NCI-H510A treated with DMSO at 0.1 percent for 48 hours (cell line): ENCODE results near the gene GPR87.

ENCODE experiments used
- DNase-seq: peaks from one replicate; lab custom pipeline; 2025; lab: John Stamatoyannopoulos, UW

Gene GPR87

DNA sequence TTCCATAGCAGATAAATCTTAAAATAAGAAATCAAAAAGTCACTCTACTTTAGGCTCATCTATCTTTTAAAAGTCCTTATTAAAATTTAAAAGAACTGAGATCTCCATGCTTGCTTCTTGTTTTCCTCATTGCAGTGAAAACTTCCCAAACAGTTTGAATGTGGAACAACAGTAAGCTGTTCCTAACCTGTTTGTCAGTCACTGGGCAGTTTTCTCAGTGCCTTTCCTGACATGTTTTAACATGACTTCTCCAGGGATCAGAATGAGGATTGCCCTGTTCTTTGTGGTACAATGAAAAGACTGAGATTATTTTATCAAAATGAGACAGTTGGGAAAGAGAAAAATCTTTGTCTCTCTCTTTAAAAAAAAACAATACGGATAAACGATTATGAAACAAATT, 774 bp downstream of the GPR87 start:
- DNase-seq = no peak

DNA sequence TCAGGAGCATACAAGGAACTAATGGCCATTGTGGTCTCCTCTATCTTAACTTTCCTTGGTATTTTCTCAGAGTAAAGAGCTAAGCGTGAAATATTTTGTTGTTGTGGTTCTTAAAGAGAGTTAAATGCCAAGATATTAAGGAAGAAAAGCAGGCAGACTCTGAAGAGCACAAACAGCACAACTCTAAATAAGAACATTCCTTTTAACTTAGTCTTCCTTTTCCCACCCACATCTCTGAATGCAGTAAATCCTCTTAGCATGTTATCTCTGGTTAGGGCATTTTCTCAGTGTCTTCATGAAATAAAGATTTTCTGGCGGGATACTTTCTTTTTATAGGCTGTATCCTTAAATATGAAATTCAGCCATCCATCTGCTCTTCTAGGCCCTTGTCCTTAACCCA, 1.5 kb downstream of the GPR87 start:
- DNase-seq = no peak

DNA sequence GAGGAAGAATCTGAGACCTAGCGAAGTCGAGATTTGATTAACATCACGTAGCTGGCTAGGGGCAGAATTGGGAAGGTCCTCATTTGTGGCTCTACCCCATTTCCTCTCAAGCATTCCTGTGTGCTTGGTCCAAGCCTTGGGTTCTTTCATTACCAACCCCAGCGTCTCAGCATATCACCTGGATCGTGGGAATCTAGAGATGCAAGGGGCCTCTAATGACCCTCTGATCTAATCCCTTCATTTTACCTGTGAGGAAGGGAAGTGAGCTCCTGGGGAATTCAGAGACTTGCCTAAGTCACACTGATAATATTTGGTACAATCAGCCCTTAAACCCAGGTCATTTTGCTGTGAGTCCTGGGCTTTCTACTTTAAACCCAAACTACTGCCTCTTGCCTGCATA, 2.0 kb downstream of the GPR87 start:
- DNase-seq = no peak

DNA sequence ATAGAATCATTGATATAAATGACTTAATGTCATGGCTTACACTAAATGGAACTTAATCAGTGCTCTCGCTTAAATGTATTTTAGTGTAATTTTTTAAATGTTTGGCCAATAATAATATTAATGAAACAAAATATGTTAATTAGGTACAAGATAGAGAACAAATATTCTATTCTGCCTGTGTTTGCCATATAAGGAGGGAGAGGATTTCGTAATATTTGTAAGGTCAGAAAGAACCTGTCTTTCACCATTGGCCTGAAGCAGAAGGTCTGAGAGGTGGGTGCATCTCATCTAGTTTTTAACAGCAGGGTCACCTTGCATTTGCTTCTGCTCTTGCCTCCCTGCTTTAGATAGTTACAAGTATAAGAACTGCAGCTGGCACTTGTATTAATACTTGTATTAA, 2.5 kb downstream of the GPR87 start:
- DNase-seq = no peak

DNA sequence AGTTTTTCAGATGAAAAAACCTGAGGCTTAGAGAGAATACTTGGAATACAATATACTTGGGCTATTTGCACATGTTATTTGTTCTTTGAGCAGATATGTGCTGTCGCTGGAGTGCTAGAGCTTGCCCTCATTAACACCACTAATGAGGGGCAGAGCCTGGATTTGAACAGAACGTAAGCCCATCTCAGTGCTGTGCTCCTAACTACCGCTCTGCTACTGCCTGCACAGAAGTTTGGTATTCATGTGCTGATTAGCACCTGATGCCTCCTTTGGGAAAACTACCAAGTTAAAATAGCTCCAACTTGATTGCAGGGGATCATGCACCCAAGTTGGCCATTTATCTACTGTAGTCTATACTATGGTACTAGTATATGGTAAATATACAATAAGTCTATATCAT, 3.6 kb downstream of the GPR87 start:
- no peak for DNase-seq

DNA sequence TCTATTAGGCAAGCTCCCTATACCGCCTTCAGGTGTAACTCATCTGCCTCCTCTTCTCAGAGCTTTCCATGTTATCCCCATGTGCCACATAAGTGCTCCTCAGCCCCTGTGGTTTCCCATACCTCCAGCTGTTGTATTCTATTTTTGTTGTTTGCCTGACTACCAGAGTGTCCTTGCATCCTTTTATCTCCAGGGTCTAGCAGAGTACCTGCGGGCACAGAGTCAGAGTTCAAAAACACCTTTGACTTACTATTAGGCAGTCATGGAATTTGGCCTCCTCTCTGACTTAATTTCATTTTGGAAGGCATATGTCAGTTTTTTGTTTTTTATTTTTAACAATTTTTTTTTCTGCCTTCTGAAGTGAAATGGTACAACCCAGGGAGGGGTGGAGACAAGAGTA, 7.1 kb downstream of the GPR87 start:
- DNase-seq = no peak

DNA sequence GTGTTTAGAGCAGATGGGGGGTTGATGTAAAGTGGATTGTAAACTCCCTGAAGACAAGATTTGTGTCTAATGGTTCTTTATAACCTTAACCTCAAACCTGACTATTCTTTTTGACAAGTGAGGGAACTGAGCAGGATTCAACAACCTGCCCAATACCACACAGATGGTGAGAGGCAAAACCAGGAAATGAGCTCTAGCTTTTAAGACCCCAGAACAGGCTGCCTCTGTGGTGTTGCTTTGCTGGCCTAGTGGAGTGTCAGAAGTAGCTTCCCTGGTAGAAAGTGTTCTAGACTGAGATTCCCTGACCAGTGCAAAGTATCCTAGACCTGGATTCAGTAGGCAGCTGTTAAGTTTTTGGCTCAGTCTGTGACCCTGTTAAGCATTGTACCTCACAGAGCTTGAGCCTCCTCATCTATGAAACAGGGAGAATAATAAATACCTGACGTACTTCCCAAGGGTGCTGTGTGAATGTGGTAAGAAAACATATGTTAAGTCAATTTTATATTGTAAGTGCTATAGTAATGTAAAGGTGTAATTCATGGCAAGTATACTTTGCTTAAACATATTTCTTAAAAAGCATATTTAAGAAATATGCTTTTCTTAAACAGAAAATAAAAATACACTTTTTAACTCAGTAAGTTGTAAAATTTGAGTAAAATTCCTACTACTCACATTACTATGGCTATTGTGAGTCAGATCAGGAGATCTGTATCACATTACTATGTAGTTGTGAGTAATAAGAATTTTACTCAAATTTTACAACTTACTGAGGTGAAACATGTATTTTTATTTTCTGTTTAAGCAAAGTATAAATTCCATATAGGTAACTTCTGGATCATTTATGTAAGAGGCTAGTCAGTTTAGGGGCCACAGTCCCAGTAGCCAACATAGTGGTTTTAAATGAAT, 8.8 kb downstream of the GPR87 start:
- DNase-seq = no peak

DNA sequence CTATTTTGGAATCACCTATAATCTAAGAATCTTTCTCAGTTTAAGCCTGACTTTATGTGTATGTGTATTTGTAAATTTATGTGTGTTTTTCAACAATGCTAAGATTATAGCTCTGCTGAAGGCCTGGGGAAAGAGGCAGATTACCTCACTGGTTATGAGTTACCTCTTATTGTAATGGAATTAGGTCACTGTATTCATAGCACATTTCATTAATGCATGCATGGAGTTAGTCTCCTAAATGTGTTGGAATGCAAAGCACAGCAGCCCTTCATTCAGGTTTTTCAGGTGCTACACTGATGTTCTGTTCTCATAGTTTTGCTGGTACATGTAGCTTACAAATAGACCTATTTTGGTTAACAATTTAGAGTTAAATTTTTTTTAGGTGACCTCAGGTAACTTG, 9.5 kb downstream of the GPR87 start:
- no peak for DNase-seq

DNA sequence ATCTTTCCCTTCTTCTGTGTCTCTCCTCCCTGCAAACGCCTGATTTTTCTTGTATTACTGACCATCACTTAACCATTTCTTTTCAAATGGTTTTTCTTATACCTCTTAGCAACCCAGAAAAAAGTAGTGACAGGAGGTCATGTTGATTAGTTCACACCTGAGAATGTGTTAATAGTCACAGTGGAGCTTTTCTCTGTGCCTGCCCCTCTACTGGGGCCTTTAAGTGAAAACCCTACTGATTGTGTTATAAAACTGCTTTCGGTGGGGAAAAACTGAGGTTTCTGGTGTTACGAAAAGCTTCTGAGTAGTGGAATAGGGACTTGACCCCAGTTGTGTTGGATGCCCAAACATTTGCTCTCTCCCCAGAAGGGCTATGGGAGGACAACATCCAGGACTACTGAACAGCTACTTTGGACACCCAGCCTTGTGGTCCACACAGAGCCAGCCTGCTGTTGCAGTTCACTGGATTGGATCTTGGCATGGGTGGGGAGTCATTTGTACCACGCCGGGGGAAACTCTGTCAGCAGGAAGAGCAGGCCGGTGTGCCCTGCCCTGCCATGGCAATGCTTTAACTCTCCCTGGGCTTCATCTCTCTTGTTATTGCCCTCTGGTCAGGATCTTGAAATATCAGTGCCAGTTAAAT, 10.3 kb downstream of the GPR87 start:
- DNase-seq = no peak

DNA sequence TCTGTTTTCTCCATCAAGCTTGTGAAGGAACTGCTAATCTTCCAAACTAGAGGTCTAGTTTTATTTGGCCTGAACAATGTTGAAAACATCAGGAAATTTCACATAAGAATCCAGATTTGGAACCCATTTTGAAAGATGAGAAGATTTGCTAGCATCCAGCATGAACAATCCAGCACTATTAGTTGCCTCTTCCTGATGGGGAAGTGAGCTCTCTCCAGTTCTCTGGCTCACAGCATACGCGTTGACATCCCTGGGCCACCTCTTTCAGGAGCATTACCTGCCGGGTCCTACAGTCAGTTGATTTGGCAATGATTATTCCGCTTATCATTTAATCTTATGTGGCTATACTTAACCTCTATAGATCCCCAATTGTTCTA, 10.9 kb downstream of the GPR87 start:
- DNase-seq = no peak

DNA sequence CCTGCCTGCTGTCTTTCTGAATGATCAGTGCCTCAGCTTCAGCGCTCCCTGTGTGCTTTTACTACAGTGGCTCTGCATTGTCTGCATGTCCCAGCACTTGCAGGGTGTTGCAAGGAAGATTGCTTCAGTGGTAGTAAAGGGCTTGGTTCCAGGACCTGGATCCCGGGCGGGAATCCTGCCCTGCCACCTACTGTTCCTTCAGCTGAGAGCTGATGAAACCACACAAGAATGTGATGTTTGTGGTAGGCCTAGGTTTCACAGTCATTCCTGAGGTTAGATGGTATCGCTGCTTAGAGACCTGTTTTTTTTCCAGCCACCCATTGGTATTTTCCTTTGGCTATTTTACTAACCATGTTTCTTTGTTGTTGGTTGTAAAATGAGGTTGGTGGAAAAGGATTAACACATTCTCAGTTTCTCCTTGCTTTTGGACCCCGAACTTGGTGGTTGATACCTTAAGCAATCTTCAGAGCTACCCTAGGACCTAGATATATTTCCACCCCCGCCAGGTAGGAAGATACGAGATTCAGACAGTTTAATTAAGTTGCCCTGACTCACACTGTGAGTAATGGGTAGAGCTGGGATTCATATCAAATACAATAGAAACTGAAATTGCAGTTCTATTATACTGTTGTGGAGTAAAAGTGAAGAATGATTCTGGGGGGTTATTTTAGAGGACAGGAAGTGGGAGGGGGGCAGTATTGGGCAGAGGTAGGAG, 11.4 kb downstream of the GPR87 start:
- peak; percentile 61 for DNase-seq

DNA sequence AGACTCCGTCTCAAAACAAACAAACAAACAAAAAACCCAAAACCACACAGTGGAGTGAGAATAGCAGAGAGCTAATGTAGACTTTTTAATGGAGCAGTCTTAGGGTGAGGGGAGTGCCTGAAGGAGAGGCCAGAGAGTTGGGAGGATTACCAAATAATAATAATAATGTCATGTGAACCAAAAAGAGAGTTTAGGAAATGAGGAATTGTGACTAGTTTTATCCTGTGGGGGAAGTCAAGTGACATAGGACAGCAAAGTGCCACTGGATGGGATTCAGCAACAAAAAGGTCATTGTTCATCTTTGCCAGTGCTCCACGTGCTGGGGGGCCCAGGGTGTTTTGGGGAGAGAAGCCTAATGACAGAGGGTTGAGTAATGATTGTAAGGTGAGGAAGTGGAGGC, 12.9 kb downstream of the GPR87 start:
- DNase-seq = no peak

DNA sequence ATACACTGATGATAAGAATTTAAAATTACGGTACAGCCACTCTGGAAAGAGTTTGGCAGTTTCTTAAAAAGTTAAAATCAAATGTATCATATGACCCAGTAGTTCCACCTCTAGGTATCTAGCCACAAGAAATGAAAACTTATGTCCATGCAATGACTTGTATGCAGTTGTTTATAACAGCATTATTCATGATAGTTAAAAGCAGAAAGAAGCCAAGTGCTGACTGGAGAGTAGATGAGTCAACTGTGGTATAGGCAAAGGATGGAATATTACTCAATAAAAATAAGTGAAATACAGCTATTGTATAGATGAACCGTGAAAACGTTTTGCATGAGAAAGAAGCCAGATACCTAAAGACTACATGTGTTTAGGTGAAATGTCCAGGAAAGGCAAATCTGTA, 14.8 kb downstream of the GPR87 start:
- DNase-seq = no peak

DNA sequence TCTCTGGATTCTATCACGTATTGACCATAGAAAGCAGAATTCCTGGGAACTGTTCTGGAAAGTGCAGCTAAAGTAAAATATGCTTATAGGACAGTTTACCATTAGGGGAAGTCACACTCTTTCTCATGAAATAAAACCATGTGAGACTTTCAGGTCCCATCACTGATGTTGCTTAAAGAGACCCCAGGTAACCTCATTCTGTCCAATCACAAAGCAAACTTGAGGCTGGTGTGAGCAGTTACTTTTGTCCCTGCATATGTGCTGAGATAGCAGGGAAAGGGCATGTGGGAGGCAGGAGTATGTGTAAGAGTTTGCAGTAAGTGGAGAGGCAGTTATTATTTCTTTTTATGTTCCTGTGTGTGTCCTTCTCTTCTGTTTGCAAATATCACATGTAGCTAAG, 16.1 kb downstream of the GPR87 start:
- DNase-seq = no peak

DNA sequence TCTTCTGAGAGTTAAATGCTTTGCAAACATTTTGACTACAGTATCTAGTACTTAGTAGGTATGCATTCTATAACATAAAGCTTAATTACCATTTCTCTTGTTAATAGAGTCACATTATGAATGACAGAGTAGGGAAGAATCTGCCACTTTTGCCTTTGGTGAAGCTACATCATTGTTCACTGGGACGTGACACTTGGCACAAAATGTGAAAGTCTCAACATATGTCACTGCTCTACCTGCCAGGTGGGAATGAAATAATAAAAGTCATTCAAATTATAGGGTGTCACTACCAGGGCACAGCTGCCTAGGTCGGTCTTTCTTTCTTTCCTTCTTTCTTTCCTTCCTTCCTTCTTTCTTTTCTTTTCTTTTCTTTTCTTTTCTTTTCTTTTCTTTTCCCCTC, 17.6 kb downstream of the GPR87 start:
- no peak for DNase-seq

DNA sequence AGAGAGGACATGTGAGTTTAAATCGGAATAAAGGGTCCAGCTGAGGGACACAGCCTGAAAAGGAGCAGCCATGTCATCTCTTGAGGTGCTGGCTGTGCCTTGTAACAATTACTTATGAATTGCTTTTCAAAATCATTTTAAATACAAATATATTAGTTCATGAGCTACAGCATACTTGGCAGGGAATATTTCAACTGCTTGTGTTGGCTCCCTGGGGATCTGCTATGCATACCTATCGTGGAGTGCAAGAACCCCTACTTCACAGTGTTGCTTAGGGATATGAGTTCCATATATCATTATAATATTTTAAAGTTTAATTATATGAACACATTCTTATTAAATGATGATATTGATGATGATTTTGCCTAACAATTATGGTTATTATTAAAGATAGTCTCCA, 19.2 kb downstream of the GPR87 start:
- DNase-seq = no peak

DNA sequence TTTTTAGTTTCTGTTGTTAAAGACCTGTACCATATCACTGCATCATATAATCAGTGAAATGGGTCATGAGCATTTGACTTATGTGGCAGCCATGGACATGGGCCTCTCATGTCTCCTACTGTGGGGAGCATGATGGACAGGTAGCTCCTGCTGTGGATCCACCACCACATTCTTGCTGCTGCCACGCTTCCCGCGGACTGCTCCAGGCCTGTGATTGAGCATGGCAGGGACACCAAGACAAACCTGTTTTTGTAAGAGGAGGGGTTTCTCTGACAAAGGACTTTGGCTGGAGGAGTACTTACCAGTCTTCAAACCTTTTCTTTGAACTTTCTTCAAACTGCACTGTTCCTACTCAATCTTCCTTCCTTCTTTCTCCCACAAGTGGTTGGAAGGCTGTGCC, 20.4 kb downstream of the GPR87 start:
- DNase-seq = no peak

DNA sequence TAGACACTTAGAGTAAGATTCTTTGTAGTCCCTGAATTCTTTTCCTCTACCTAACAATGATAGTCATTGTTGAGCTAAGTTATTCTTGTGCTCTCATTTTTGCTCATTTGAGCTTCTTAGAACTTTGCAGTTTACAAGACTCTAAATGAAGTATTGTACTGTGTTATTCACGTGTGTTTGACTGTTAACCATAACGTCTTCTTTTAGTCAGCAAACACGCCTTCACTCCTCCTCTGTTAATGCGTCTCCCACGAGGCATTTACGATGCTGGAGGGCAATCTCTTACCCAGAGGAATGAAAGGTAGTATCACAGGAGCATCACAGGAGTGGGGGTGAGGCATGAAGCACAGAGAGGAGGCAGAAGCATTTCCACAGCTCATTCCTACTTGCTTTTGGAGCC, 23.5 kb downstream of the GPR87 start:
- DNase-seq = no peak

DNA sequence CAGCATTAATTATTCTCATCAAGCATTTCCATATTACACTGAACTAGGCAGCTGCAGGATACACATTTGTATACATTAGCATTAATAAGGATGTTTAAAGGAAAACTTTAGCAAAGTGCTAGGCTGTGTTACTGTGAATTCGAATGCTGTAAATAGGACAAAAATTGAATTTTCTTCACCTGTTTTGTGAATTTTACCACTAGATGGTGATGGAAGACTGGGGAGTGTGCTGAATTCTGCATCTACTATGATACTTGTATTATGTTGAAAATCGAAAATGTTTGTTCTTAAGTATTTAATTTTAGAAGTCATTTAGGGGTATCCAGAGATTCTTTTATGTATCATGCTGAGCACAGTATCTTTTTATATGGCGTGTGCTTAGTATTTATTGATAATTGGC, 25.9 kb downstream of the GPR87 start:
- no peak for DNase-seq

DNA sequence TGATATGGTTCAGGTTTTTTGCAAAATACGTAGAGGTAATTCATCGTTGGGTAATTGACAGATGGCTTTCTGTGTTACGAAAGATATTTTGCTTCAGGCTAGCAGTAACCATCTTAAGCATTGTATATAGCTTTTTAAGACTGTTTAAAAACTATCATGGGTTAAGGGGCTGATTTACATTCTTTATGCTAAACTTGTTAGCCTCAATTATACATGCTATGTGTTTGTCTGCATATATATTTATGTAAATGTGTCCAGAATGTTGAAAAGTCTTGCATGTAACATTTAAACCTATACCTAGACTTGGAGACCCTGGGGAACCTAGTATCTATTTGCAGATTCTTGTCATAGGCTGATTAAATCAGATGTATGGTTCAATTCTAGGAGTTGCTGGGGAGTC, 27.2 kb downstream of the GPR87 start:
- no peak for DNase-seq

DNA sequence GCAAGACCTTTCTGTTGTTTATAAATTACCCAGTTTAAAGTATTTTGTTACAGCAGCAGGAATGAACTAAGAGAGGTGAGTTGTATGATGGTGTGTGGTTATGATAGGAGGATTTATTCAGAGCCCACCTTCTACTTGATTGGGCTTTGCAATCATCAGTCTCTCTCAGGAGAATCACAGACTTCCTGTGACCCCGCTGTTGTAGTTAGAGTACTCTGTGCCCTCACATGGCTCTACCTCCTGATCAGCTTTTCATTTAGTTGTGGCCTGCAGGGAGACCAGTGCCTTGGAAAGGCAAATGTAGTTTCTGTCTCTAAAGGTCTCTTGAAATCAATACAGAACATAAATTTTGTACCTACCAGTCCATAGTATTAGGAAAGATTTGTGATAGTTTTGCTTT, 30.7 kb downstream of the GPR87 start:
- no peak for DNase-seq

DNA sequence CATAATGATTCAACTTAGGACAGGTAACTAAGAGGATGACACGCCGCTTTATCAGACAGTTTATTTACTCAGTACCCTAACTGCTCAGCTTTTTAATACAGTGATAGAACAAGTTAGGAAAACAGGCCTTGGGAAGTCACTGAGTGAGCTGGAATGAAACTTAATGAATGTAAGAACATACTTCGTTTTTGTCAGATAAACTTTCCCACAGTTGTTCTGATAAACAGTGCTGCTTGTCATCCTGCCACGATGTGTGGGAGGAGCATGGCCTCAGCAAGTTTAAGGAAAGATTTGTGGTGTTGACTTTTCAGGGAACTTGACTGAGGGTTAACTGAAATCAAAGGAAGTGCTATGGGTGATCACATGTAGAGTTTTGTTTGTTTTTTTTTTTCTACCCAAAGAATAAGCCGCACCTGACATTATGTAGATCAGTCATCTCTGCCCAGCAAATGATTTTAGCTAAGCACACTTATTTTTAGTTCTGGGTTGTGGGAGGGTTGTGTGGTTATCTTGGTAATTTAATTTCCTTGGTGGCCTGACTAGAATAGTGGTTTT, 32.6 kb downstream of the GPR87 start:
- DNase-seq = no peak

DNA sequence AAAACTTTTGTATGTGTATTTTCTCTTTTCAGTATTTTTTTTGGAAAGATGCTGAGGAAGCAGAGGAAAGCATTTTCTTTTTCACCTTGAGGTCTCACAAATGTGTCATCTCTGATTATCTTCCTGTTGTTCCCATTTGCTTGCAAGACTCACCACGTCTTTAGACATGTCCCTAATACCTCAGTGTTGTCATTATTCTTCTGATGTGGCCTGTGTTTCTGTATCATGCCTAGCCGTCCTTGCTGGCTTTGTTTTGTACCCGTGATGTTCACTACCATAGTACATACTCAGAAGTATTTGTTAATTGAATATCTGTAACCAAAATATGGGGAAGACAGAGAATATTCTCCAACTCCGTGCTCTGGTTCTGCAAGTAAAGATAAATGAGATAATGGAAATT, 33.2 kb downstream of the GPR87 start:
- no peak for DNase-seq
